ENCODE measurements around the gene OGFR.

The OGFR gene

GRCh38 chr20:62831854-62832211, 27.2 kb downstream of the OGFR start:
- Histone ChIP-seq H3K4me1 (ENCODE audit: control insufficient read depth in 2 of 2, insufficient read depth in 1 of 2, low read depth in 1 of 2, low read length in 2 of 2) (peaks cover 6 to 12% of the 10 kb centered on the region in 2 donors), H3K9me3 (replicated peaks in 1 of 2; ENCODE audit: control insufficient read depth in 2 of 2, insufficient read depth in 1 of 2, low read depth in 1 of 2, low read length in 2 of 2) (peaks cover 0 to 2% of the 10 kb centered on the region in 2 donors), H3K9ac (ENCODE audit: low read depth, low read length, poor library complexity) (no peak overlapping the region), H2BK120ac (ENCODE audit: low read depth, low read length) (no peak overlapping the region), H2AK5ac (ENCODE audit: low read depth, low read length) (no peak overlapping the region), H4K8ac (ENCODE audit: low read depth, low read length) (no peak overlapping the region), H3K4me3 (ENCODE audit: low read length in 2 of 2) (no peak overlapping the region), H3K27me3 (ENCODE audit: control insufficient read depth in 3 of 3, insufficient read depth in 3 of 3, low read depth in 1 of 3, low read length in 3 of 3) (no peaks in the 10 kb centered on the region), H2AFZ (ENCODE audit: low read length) (peak overlapping the region; percentile 55), H2BK12ac (ENCODE audit: low read length) (no peak overlapping the region), H2BK15ac (ENCODE audit: low read length) (no peak overlapping the region), H3K79me1 (ENCODE audit: low read depth, low read length) (peaks cover 2% of the 10 kb centered on the region), H3K23ac (ENCODE audit: low read depth, low read length, poor library complexity) (no peak overlapping the region), H3K14ac (ENCODE audit: low read length) (no peak overlapping the region), H3K4me2 (ENCODE audit: insufficient read depth, low read length, poor library complexity, severe bottlenecking) (no peak overlapping the region), H3K4ac (ENCODE audit: low read length) (no peak overlapping the region), H3K27ac (replicated peaks; ENCODE audit: low read length) (no peak overlapping the region), H3K18ac (ENCODE audit: low read length) (no peak overlapping the region), H3K36me3 (replicated peaks in 1 of 2; ENCODE audit: control insufficient read depth in 2 of 2, insufficient read depth in 2 of 2, low read length in 2 of 2) (no peaks in the 10 kb centered on the region), H2BK5ac (ENCODE audit: low read length) (no peak overlapping the region), H4K91ac (ENCODE audit: low read depth, low read length, poor library complexity) (no peak overlapping the region)
- no CpG with 5 or more reads among the region's 10 CpGs for WGBS, 2 donors (ENCODE audit: extremely low coverage in 2 of 2, insufficient read length in 2 of 2, insufficient replicate concordance in 1 of 2)
- DNase-seq (ENCODE audit: low spot score): no peak

DNA sequence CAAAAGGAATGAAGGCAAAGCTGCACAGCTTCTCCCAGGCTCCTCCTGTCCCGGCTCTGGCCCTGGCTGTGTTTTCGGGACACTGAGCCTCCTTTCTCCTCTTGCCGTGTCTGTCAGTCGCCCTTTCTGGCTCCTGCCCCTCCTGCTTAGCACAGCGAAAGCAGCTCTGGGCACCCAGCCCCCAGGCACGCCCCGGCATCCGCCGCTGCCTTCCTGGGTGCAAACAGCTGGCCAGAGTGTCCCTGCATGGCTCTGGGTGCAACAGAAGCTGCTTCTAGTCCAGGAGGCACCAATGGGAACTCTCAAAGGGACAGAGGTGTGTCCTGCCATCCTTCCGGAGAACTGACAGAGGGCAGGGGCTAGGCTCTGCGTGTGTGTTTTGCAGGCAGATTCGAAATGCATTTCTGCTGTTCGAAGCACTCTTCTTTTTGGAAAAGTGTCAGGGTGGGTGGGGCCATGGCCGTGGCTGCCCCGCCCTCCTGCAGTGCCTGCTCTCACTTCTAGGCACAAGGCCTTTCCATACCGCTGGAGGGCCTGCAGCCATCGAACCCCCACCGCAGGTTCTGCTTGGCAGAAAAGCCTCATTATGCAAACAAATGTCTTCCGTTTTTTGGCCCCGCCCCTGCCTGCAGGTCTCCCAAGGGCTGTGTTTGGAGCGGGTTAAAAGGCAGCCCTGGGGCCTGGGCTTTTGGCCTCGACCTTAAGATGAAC, 27.7 kb downstream of the OGFR start:
- no peak overlapping the region for H3K4me2 ChIP-seq (ENCODE audit: insufficient read depth, low read length, poor library complexity, severe bottlenecking)
- H3K4me1 ChIP-seq (ENCODE audit: control insufficient read depth in 2 of 2, insufficient read depth in 1 of 2, low read depth in 1 of 2, low read length in 2 of 2): peaks cover 6 to 12% of the 10 kb centered on the region in 2 donors
- H2AFZ ChIP-seq (ENCODE audit: low read length): peak overlapping the region; percentile 55
- WGBS, 2 donors (ENCODE audit: extremely low coverage in 2 of 2, insufficient read length in 2 of 2, insufficient replicate concordance in 1 of 2): no CpG with 5 or more reads among the region's 22 CpGs
- DNase-seq (ENCODE audit: low spot score): no peak
- H2BK120ac ChIP-seq (ENCODE audit: low read depth, low read length): no peak overlapping the region
- no peak overlapping the region for H2BK15ac ChIP-seq (ENCODE audit: low read length)
- H3K9me3 ChIP-seq (replicated peaks in 1 of 2; ENCODE audit: control insufficient read depth in 2 of 2, insufficient read depth in 1 of 2, low read depth in 1 of 2, low read length in 2 of 2): peaks cover 0 to 2% of the 10 kb centered on the region in 2 donors
- H4K8ac ChIP-seq (ENCODE audit: low read depth, low read length): no peak overlapping the region
- H2BK5ac ChIP-seq (ENCODE audit: low read length): no peak overlapping the region
- H3K14ac ChIP-seq (ENCODE audit: low read length): no peak overlapping the region
- H2AK5ac ChIP-seq (ENCODE audit: low read depth, low read length): no peak overlapping the region
- H2BK12ac ChIP-seq (ENCODE audit: low read length): no peak overlapping the region
- no peaks in the 10 kb centered on the region for H3K27me3 ChIP-seq (ENCODE audit: control insufficient read depth in 3 of 3, insufficient read depth in 3 of 3, low read depth in 1 of 3, low read length in 3 of 3)
- H4K91ac ChIP-seq (ENCODE audit: low read depth, low read length, poor library complexity): no peak overlapping the region
- H3K27ac ChIP-seq (replicated peaks; ENCODE audit: low read length): no peak overlapping the region
- no peak overlapping the region for H3K4me3 ChIP-seq (ENCODE audit: low read length in 2 of 2)
- peak overlapping the region; percentile 54 for H3K18ac ChIP-seq (ENCODE audit: low read length)
- H3K79me1 ChIP-seq (ENCODE audit: low read depth, low read length): peaks cover 2% of the 10 kb centered on the region
- no peak overlapping the region for H3K4ac ChIP-seq (ENCODE audit: low read length)
- H3K9ac ChIP-seq (ENCODE audit: low read depth, low read length, poor library complexity): no peak overlapping the region
- H3K23ac ChIP-seq (ENCODE audit: low read depth, low read length, poor library complexity): no peak overlapping the region
- no peaks in the 10 kb centered on the region for H3K36me3 ChIP-seq (replicated peaks in 1 of 2; ENCODE audit: control insufficient read depth in 2 of 2, insufficient read depth in 2 of 2, low read length in 2 of 2)

- H2BK15ac ChIP-seq (ENCODE audit: low read length): no peak overlapping the region
- no peak overlapping the region for H2BK120ac ChIP-seq (ENCODE audit: low read depth, low read length)
- H4K8ac ChIP-seq (ENCODE audit: low read depth, low read length): no peak overlapping the region
- H4K91ac ChIP-seq (ENCODE audit: low read depth, low read length, poor library complexity): no peak overlapping the region
- no peak overlapping the region for H3K27ac ChIP-seq (replicated peaks; ENCODE audit: low read length)
- H3K23ac ChIP-seq (ENCODE audit: low read depth, low read length, poor library complexity): no peak overlapping the region
- H3K9ac ChIP-seq (ENCODE audit: low read depth, low read length, poor library complexity): no peak overlapping the region
- H2BK12ac ChIP-seq (ENCODE audit: low read length): no peak overlapping the region
- no peak overlapping the region for H2BK5ac ChIP-seq (ENCODE audit: low read length)
- H3K18ac ChIP-seq (ENCODE audit: low read length): no peak overlapping the region
- no peaks in the 10 kb centered on the region for H3K36me3 ChIP-seq (replicated peaks in 1 of 2; ENCODE audit: control insufficient read depth in 2 of 2, insufficient read depth in 2 of 2, low read length in 2 of 2)
- H3K79me1 ChIP-seq (ENCODE audit: low read depth, low read length): peaks cover 2% of the 10 kb centered on the region
- H3K4me1 ChIP-seq (ENCODE audit: control insufficient read depth in 2 of 2, insufficient read depth in 1 of 2, low read depth in 1 of 2, low read length in 2 of 2): peaks cover 6 to 12% of the 10 kb centered on the region in 2 donors
- no peak overlapping the region for H3K14ac ChIP-seq (ENCODE audit: low read length)
- no peaks in the 10 kb centered on the region for H3K27me3 ChIP-seq (ENCODE audit: control insufficient read depth in 3 of 3, insufficient read depth in 3 of 3, low read depth in 1 of 3, low read length in 3 of 3)
- no peak for DNase-seq (ENCODE audit: low spot score)
- WGBS, 2 donors (ENCODE audit: extremely low coverage in 2 of 2, insufficient read length in 2 of 2, insufficient replicate concordance in 1 of 2): no CpG with 5 or more reads among the region's 14 CpGs
- H3K4me2 ChIP-seq (ENCODE audit: insufficient read depth, low read length, poor library complexity, severe bottlenecking): no peak overlapping the region
- H2AK5ac ChIP-seq (ENCODE audit: low read depth, low read length): no peak overlapping the region
- peak overlapping the region; percentile 55 for H2AFZ ChIP-seq (ENCODE audit: low read length)
- H3K9me3 ChIP-seq (replicated peaks in 1 of 2; ENCODE audit: control insufficient read depth in 2 of 2, insufficient read depth in 1 of 2, low read depth in 1 of 2, low read length in 2 of 2): peaks cover 0 to 2% of the 10 kb centered on the region in 2 donors
- no peak overlapping the region for H3K4ac ChIP-seq (ENCODE audit: low read length)
- peak overlapping the region in 1 of 2 donors; percentile 58 for H3K4me3 ChIP-seq (ENCODE audit: low read length in 2 of 2)
Observed at GRCh38 chr20:62832951-62833391, 28.3 kb downstream of the OGFR start.

DNA sequence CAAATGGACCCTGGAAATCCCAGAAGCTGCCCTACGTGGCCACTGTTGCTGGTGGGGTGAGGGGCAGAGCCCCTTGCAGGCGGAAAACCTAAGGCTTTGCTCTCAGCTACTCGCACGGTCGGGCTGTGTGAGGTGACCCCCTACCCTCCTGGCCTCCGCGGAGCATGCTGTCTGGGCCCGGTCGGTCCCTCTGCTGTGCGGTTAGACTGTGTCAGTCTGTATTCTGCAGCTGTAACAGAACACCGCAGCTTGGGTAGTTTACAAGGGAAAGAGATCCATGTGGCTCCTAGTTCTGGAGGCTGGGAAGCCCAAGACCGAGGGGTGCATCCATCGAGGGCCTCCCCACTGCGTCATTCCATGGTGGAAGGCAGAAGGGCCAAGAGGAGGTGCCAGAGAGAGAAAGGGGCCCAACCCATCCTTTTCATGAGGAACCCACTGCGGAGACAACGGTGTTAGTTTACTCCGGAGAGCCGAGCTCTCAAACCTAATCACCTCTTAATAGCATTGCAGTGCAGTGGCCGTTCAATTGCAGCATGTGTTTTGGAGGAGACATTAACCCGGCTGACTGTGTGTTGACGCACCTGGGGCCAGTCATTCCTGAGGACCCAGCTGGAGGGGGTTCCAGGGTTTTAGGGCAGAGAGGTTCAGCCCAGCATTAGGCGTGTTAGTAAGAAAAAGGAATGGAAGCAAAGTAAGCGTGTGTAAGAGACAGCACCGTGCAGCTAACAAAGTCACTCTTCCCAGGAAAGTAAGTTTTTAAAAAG, 30.5 kb downstream of the OGFR start:
- no peak overlapping the region for H4K91ac ChIP-seq (ENCODE audit: low read depth, low read length, poor library complexity)
- no peaks in the 10 kb centered on the region for H3K27me3 ChIP-seq (ENCODE audit: control insufficient read depth in 3 of 3, insufficient read depth in 3 of 3, low read depth in 1 of 3, low read length in 3 of 3)
- no peak overlapping the region for H4K8ac ChIP-seq (ENCODE audit: low read depth, low read length)
- DNase-seq (ENCODE audit: low spot score): no peak
- no peak overlapping the region for H2BK15ac ChIP-seq (ENCODE audit: low read length)
- peak overlapping the region; percentile 82 for H2BK5ac ChIP-seq (ENCODE audit: low read length)
- H3K4me3 ChIP-seq (ENCODE audit: low read length in 2 of 2): peak overlapping the region in 1 of 2 donors; percentile 34
- H2AK5ac ChIP-seq (ENCODE audit: low read depth, low read length): peak overlapping the region; percentile 56
- peak overlapping the region; percentile 58 for H2BK12ac ChIP-seq (ENCODE audit: low read length)
- no peaks in the 10 kb centered on the region for H3K36me3 ChIP-seq (replicated peaks in 1 of 2; ENCODE audit: control insufficient read depth in 2 of 2, insufficient read depth in 2 of 2, low read length in 2 of 2)
- WGBS, 2 donors (ENCODE audit: extremely low coverage in 2 of 2, insufficient read length in 2 of 2, insufficient replicate concordance in 1 of 2): no CpG with 5 or more reads among the region's 24 CpGs
- H3K9me3 ChIP-seq (replicated peaks in 1 of 2; ENCODE audit: control insufficient read depth in 2 of 2, insufficient read depth in 1 of 2, low read depth in 1 of 2, low read length in 2 of 2): peaks cover 0 to 2% of the 10 kb centered on the region in 2 donors
- no peak overlapping the region for H3K9ac ChIP-seq (ENCODE audit: low read depth, low read length, poor library complexity)
- peaks cover 2% of the 10 kb centered on the region for H3K79me1 ChIP-seq (ENCODE audit: low read depth, low read length)
- H2AFZ ChIP-seq (ENCODE audit: low read length): no peak overlapping the region
- peak overlapping the region; percentile 53 for H3K4ac ChIP-seq (ENCODE audit: low read length)
- H3K14ac ChIP-seq (ENCODE audit: low read length): peak overlapping the region; percentile 38
- H3K18ac ChIP-seq (ENCODE audit: low read length): peak overlapping the region; percentile 89
- H3K4me1 ChIP-seq (ENCODE audit: control insufficient read depth in 2 of 2, insufficient read depth in 1 of 2, low read depth in 1 of 2, low read length in 2 of 2): peaks cover 6 to 12% of the 10 kb centered on the region in 2 donors
- peak overlapping the region; percentile 61 for H3K27ac ChIP-seq (replicated peaks; ENCODE audit: low read length)
- H3K4me2 ChIP-seq (ENCODE audit: insufficient read depth, low read length, poor library complexity, severe bottlenecking): no peak overlapping the region
- peak overlapping the region; percentile 20 for H3K23ac ChIP-seq (ENCODE audit: low read depth, low read length, poor library complexity)
- H2BK120ac ChIP-seq (ENCODE audit: low read depth, low read length): no peak overlapping the region

Measured in neuronal stem cell (in vitro differentiated cells).